NCI-H2171 treated with DMSO at 0.1 percent for 48 hours (cell line): ENCODE measurements around the gene PNMT.
A peak's percentile ranks its signal among the peaks of the same experiment; 100 is the strongest.

Experiments used
- DNase-seq: peaks from one replicate; lab custom pipeline; 2025; lab: John Stamatoyannopoulos, UW

PNMT gene

DNA sequence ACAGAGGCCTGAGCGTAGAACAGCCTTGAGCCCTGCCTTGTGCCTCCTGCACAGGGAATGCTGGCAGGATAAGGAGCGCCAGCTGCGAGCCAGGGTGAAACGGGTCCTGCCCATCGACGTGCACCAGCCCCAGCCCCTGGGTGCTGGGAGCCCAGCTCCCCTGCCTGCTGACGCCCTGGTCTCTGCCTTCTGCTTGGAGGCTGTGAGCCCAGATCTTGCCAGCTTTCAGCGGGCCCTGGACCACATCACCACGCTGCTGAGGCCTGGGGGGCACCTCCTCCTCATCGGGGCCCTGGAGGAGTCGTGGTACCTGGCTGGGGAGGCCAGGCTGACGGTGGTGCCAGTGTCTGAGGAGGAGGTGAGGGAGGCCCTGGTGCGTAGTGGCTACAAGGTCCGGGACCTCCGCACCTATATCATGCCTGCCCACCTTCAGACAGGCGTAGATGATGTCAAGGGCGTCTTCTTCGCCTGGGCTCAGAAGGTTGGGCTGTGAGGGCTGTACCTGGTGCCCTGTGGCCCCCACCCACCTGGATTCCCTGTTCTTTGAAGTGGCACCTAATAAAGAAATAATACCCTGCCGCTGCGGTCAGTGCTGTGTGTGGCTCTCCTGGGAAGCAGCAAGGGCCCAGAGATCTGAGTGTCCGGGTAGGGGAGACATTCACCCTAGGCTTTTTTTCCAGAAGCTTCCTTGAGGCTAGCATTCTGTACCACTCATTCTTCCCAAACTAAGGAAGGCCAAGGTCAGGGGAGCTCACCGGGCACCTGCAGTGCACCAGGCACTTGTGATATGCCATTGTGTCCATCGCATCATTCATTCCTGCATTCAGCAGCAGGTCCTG lies 1.9 kb downstream of the PNMT start:
- DNase-seq: no peak

DNA sequence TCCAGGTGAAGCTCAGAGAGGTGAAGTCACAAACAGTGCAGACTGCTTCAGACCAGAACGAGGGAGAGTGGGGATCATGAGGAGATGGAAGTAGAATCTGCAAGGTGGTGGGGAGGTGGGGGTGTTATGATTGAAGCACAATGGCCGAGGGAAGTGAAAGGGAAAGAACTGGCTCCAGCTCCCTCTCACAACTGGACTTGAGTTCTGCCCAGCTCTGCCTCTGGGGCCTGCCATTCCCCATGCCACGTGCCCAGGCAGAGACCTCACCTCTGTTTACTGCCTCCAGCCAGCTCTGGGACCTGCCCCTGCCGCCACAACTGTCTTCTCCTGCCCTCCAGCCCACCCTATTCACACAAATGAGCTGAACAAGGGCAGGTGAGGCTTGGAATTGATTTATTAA lies 2.5 kb downstream of the PNMT start:
- no peak for DNase-seq

DNA sequence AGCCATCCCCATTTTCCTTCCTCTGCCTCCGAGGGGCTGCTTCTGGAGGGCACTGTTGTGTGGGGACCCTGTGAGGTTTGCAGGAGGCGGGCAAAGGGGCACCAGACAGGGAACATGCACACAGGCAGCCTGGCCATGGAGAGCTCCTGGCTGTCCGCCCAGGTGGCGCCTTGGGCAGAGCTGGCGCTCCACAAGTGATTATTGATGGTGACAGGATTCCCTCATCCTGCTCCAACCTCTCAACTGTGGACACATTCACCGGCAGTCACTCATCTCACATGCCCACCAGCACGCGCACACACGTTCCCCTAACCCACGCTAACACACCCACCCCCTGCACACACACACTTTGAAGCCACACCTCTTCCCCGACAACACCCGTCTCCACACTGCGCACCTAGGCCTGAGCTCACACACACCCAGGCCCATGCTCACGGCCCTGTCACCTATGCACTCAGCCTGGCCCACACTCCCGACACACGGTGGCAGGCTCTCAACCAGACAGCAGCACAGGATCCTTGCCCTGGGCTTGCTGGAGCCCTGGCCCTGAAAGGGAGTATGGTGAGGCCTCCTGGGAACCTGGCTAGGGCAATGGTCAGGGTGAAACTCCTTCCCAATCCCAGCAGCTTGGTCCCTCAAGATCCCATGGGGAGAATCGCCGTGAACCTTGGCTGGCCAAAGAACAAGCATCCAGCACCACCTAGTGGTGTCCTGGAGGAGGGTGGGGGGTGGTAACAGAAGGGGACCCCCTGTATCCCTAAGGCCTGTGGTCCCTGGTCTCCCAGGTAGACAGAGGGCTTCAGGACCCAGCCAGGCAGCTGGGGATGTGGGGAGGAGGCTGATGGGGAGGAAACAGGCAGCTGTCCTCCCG lies 3.6 kb downstream of the PNMT start:
- DNase-seq: no peak

DNA sequence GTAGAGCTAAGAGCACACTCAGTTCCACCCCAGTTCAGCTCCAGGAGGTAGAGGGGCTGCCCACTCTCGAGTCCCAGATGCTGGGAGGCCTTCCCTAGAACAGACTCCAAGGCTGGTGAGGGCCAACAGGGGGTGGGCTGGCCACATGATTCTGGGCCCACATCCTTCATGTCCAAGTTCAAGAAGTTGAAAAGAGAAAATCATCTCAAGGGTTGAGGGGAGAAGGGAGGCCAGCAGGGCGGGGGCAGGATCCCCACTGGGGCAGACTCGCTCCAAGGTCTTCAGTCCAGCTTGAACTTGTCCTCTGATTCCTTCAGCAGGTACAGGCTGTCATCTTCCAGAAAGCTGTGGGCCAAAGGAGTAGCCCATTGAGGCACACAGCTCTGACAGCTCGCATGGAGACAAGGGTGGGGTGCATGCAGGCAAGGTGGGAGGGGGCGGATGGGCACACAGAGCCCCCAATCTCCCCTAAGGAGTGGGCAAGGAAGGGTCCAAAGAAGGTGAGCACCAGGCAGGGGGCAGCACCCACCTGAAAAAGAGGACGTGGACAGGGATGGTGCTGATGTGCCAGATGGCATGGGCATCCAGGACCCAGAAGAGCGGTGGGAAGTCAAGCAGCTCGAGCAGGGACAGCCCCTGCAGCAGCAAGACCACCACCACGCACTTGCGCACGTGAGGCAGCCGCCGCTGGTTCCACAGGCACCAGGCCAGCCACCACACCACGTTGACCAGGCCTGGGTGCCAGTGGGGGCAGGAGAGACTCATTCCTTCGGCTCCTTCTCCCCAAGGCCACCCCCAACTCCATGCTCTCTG lies 4.5 kb downstream of the PNMT start:
- no peak for DNase-seq

DNA sequence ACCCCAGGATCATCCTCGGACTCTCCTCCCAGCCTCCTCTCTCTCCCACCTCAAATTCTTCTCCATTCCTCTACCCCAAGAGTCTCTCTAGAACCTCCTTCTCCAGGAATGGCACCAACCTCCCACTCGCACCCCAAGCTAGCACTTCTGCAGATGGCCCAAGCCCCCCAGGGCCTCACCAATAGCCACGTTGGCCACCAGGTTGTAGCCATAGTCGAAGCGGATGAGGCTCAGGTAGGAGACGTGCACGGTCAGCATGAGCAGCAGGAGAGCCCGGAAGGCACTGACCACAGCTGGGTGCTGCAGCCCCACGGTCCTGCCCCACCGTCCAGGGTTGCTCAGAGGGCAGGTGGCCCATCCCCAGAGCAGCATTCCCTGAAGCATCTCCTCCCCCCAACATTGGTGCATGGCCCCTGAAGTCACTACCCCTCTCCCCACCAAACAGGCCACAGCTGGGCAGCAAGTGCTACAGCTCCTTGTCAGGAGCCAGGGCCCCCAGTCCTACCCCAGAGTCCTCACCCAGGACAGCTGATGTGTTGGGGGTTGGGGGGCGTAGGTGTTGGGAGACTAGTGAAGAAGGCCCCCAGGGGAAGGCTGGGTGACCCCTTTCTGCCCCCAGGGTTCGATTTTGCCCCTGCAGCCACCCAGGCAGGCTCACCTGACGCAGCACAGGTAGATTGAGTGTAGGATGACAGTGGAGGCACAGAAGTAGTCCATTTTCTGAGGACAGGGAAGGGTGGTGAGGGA lies 5.3 kb downstream of the PNMT start:
- no peak for DNase-seq

DNA sequence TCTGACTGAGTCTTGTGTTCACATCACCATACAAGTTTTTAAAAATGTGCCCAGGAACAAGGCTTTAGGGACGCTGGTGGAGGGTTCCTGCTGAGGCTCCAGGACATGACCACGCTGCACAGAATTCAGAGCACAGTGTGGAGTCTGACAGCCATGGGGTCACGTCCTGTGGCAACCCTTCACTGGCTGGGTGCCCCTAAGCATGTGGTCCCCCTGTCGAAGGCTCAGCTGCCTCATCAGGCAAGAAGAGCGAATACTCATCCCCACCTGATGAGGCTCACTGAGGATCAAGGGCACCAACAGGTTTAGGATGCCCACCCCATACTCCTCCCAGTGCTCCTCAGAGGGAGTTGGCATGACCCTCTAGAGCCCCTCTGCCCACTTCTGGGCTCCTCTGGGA lies 5.9 kb downstream of the PNMT start:
- no peak for DNase-seq

DNA sequence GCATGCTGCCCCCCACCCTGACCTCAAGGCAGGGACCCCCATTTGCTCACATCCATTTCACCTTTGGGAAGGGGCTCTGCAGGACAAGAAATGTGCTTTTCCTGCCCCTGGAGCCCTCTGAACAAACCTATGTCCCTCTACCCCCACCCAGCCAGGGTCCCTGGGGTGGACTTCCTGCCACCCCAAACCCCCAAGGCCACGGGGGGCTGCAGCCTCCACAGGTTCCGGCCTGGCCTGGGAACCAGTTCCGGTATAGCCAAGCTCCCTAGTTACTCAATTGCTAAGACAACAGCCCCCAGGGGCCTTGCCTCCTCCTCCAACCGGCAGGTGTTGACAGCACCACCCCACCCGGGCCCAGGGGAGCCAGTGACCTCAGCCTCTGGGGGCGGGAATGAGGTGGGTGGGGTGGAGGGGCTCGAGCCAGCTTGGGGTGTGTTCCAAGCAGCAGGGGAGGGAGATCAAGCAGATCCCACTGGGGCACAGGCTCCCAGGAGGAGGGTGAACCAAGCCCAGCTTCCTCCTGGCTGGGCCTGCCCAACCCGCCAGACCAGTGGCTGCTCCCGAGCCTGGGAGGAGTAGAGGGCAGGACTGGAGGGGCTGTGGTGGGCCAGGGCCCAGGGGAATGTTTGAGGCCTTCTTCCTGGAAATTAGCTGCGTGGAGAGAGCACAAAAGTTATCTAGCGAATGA lies 6.6 kb downstream of the PNMT start:
- peak; percentile 63 for DNase-seq

DNA sequence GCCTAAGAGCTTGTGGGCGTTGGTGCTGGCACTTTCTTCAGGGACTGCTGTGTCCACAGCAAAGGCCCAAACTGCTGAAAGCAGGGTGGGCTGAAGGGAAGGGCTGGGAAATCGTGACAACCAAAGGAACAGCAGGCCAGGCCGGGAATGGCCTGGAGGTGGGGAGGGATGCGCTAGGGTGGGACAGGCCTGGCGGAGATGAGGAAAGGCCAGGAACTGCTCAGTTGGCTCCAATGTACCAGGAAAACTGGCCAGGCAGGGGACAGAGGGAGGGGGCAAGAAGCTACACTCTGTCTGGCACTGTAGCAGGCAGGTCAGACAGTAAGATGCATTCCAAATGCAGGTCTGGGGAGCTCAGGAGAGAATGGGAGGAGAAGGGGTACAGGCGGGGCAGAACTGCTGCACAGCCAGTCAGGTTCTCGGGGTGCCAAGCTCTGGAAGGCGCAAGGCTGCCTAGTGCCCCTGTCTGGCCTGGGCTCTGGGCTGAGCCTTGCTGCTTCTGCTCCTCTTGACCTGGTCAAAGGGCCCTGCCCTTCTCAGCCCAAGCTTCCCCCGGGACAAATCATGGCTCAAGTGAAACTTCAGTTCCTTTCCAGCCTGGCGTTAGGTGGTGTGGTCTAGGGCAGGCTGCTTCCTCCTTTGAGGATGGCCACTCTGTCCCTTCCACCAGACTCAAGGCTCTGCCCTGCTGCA lies 7.3 kb downstream of the PNMT start:
- no peak for DNase-seq

DNA sequence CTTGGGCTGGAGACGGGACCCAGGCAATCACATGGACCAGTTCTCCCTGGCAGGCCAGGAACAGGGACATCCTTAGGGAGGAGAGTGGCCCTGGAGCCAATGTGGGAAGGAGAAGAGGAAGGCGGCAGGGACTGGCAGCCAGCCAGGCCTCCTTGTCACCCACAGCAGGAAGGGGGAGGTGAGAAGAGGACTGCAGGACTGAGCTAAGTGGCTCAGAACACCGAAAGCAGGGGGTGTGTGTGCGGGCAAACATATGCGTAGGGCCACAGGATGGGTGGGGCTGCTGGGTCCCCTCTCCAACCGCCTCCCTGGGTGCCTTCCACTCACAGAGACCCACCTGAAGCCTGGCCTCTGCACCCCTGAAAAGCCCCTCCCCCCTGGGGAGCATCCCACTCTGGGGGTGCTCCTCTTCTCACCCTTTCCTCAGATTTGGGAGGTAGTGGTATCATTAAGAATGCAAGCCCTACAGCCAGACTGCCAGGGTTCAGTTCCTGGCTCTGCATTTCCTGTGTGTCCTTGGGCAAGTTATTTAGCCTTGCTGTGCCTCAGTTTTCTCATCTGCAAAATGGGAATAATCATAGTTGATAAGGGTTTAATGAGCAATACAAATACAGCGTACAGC lies 8.1 kb downstream of the PNMT start:
- peak; percentile 76 for DNase-seq

DNA sequence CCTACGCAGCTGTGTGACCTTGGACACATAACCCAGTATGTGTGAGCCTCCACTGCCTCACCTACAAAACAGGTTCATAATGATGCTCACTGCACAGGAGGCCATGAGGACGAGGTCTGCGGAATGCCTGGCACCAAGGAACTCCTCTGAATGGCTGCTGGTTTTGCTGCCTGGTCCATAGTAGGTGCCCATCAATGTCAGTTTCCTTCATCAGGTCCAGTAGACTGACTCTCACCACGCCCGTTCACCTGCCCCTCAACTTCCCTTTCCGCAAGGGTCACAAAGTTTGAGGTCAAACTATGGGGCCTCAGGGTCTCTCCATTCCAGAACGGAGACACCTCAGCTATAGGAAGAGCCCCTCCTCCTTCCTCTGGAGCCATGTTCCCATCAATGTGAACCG lies 8.8 kb downstream of the PNMT start:
- no peak for DNase-seq

DNA sequence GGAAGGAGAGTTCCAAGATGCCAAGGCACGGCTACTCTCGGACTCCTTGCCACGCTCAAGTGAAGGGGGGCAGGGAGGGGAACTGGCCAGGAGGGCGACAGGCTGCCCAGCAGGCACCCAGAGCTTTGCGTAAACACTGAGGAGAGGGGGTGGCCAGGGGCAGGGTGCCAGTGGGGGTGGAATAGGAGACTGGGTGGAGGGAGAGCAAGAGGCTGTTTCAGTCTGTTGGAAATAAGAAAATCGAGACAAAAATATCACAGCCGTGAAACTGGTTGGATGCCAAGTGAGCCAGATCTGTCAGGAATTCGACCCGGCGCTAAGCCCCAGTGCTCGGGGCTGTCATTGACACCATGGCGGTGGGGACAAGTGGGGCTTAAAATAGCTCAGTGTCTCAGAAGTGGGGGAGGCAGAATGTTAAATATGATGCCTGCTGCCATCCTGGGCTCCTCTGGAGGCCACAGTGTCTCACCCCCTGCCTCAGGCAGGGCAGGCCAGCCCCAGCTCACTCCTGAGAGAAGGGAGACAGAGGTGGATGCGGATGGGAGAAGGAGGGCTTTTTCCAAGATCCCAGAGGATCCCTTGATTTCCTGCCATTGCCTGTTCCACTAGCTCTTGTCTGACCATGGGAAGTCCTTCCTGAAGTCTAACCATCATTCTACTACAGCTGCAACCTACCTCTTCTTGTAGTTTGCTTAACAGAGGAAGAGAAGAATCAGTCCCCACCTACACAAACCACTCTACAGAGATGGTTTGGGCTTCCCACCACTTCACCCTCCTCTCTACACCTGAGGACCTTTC lies 9.5 kb downstream of the PNMT start:
- DNase-seq: peak; percentile 66

DNA sequence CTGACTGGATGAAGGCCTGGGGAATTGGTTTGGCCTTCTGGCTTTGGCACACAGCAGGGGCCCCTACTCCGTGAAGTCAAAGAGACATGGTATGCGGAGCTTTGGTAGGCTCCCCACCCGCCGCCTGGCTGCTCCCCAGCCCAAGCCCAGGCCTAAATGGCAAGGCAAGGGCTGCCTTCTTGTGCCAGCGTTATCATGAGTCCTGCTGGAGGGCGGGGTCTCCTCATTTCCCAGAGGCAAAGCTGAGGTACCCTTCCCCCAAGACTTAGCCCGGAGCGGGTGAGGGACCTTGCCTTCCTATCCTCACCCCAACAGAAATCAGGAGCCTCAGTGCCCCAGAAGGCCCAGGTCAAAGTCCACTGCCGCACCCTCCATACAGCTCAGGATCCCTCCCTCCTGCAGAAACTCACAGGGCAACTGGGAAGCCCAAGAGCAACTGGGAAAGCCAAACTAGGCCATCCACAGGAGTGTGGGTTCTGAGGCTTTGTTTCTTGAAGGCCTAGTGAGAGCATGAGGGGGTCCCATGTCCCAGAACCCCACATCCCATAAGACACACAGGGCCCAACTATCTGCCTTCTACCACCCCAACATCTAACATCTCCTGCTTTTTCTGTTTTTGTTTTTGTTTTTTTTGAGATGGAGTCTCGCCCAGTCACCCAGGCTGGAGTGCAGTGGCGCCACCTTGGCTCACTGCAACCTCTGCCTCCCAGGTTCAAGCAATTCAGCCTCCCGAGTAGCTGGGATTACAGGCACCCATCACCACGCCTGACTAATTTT lies 10.3 kb downstream of the PNMT start:
- no peak for DNase-seq

DNA sequence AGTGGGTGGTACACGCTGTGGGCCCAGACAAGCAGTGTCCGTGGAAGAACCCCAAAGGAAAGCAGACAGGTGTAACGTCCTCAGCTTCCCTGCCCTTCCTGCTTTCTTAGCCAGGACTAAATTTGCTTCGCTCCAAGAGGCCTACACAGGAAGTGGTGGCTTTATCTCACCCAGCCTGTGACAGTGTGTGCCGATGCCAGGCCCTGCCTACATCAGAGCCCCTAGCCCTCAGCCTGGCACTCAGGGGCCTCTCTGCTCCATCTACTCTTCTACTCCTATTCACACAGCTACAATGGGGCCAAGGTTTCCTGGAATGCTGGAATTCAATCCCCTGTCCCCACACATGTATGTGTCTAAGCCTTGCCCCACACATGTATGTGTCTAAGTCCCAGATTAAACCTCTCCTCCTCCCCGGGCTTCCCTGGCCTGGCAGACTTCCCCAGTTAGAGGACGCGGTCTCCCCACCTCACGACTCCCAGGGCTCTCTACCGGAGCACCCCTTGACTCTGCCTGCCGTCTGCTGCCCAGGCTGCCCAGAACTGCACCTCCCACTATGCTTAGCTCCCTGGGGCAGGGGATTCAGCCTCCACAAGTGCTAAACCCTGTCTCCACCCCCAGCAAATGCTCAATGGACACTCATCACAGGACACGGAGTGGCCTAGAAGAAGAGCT lies 11.4 kb downstream of the PNMT start:
- no peak for DNase-seq

DNA sequence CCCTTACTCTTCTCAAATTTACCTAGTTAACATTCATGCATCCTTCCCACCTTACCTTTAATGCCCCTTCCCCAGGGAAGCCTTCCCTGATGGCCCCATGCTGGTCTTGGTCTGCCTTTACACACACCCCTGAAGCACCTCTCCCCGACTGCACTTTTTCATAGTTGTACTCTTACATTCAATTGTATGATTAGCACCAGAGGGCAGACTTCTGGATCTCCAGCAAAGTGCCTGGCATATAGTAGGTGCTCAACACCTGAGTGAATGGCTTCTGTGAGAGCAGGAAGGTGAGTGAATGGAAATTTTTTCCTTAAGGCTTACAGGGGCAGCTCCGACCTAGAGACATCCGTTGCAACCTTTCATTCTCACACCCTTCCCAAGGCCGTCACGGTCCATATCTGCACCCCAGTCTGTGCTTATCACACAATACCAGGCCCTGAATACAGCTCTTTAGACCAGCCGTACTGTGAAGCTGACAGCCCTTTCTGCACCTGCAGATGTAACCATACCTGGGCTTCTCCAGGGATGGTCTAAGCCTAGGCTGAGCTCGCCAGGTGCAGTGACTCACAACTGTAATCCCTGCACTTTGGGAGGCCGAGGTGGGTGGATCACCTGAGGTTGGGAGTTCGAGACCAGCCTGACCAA lies 15.2 kb downstream of the PNMT start:
- DNase-seq: no peak

DNA sequence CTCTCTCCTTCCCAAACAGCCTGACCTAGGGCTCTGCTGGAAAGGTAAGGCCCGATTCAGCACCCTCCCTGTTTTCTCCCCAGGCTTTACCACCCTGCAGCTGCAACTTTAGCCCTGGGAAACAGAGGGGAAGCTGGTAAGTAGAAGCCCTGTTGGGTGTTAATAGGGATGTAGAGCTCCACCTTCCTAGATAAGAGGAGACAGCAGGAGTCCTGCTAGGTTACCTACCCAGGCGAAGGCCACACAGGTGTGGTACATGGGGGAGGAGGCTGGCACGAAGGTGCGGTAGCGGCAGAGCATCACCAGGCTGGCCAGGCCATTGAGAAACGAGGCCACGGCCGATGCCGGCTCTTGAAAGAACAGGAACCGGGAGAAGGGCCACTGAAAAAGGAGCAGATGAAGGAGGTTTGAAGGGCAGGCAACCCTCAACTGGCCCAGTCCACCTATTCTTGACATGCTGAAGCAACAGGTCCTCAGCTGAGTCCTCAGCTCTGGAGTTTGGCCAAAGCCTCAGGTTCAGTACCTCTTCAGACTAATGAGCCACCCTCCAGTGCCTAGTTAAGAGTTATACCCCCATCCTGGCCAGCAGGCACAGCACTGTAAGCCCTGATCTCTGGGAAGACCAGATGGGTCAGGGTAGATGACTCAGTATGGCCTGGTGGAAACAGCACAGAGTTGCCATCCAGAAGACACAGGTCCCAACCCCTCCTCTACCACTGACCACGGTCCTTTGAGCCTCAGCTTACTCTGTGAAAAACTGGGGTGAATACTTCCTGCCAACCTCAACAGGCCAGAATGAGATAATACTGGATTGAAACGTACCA lies 16.3 kb downstream of the PNMT start:
- no peak for DNase-seq

DNA sequence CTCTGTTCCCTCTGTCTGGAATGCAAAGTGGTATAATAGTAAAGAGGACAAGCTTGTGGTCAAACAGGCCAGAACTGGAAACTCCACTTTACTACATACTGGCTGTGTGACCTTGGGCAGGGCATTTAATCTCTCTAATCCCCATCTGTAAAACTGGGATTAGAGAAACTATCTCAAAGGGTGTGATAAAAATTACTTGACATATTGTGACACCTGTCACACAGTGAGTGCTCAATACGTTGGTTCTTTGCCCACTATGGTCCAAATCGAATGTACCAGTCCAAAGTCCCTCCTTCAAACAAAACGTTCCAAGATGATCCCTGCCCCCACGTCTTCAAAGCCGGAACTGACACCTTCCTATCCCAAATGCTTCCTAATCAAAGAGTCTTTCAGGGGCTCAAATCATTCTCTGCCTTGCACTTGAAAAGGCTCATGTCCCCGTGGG lies 18.9 kb downstream of the PNMT start:
- DNase-seq: no peak
